Adrenal gland (tissue), 12 donors: ENCODE data around the gene IDH3G. TPM values are rescaled to one million over a fixed set of nuclear protein-coding genes. Genes with fewer than 3 reads are reported as not detected.
A peak's percentile ranks its signal among the peaks of the same experiment; 100 is the strongest.

Experiments
- DNase-seq, 7 donors: peaks; one replicate each; pipeline ENCODE4 v3.0.0-alpha.2; 2019 to 2020
- H3K27ac ChIP-seq, 5 donors: fragments of 200-600 bp; sonication (generic) in 4 of 5; 1 replicate in 3 of 5; 2 replicates in 2 of 5; pipeline versions ENCODE4 v1.5.1 to v1.8.0; 2016 to 2020; ENCODE audit warnings: mild to moderate bottlenecking in 1 of 5
- H3K27me3 ChIP-seq: fragments of 200-600 bp; 2 replicates; pipeline ENCODE4 v1.8.0; 2021
- H3K36me3 ChIP-seq, 2 donors: fragments of 200-600 bp; replicated peaks in 1 of 2; 1 replicate in 1 of 2; 2 replicates in 1 of 2; pipeline versions ENCODE4 v1.5.1 to v1.8.0; 2018 to 2022
- H3K4me1 ChIP-seq, 2 donors: fragments of 200-600 bp; replicated peaks in 1 of 2; 1 replicate in 1 of 2; 2 replicates in 1 of 2; pipeline versions ENCODE4 v1.5.1 to v1.8.0; 2018 to 2021
- H3K4me3 ChIP-seq, 4 donors: fragments of 200-600 bp; sonication (generic) in 3 of 4; one replicate each; pipeline ENCODE4 v1.5.1; 2016 to 2018
- H3K9me3 ChIP-seq, 3 donors: fragments of 200-600 bp; sonication (generic) in 1 of 3; replicated peaks in 1 of 3; 1 replicate in 2 of 3; 2 replicates in 1 of 3; pipeline versions ENCODE4 v1.5.1 to v1.8.0; 2016 to 2021
- POLR2A ChIP-seq, 2 donors: fragments of 450-650 bp; IDR thresholded peaks; one replicate each; pipeline ENCODE4 v1.6.1; 2017; ENCODE audit warnings: antibody characterized with exemption in 2 of 2, mild to moderate bottlenecking in 2 of 2, moderate library complexity in 1 of 2
- WGBS, 4 donors: extraction: QIAGEN DNeasy Blood & Tissue Kit in 2 of 4; methylation state at CpG; one replicate each; pipeline versions ENCODE4 v1.1.5 to v1.1.7; 2013 to 2017; 5-methylcytosine and 5-hydroxymethylcytosine counted together
- intact Hi-C, 2 donors: fragments of 100-400 bp; cut with DNase I; formaldehyde crosslinking; loops; one replicate each; pipeline versions ENCODE4 v1.14.1 to v1.15.0; 2022 to 2023
- polyA plus RNA-seq, 3 donors: library from polyadenylated mRNA; stranded (reverse); fragments of 200-250 nt in 2 of 3; fragments of 350-450 nt in 1 of 3; fragmentation: Illumina TruSeq in 1 of 3; extraction: RNeasy Lipid Tissue Mini Kit (QIAGEN cat#74804) in 1 of 3; gene quantifications; one replicate each; pipeline ENCODE4 v1.2.3, GENCODE V29; 2013 to 2014
- total RNA-seq, 9 donors: library from RNA; depleted of rRNA in 4 of 9; stranded (reverse); fragments of >200 nt in 4 of 9; fragments of 120-200 nt in 1 of 9; fragmentation: NEBNext Ultra II Directional in 1 of 9; extraction: Animal tissue kit (Norgen Biotek cat#: 25700) in 1 of 9; gene quantifications; one replicate each; pipeline versions ENCODE4 v1.1.0 to v1.2.4, GENCODE V29; 2013 to 2023
- TF ChIP-seq, protein P1 (sequence below), 6 experiments: fragments of 450-650 bp in 4 of 6; fragments of 200-600 bp in 2 of 6; sonication (generic) in 1 of 6; IDR thresholded peaks; 1 replicate in 5 of 6; 2 replicates in 1 of 6; pipeline versions ENCODE4 v1.5.1 to v1.8.0; 2016 to 2021; ENCODE audit warnings: antibody characterized with exemption in 6 of 6, mild to moderate bottlenecking in 2 of 6, moderate library complexity in 1 of 6
- donor health status: healthy with polysubstance abuse.
- donor health status: Bipolar disorder and iron deficiency.
- donor health status: DM: yes; HTN: yes; CAD: no.
- donor health status: DM: no; HTN: no; CAD: no.
- donor health status: DM: no; HTN: no; CAD: no.
- donor health status: DM: yes; HTN: yes; CAD: no.

IDH3G gene
- total and polyA plus RNA-seq, 12 donors, result 68.4 to 144 (median 85.2) TPM

DNA sequence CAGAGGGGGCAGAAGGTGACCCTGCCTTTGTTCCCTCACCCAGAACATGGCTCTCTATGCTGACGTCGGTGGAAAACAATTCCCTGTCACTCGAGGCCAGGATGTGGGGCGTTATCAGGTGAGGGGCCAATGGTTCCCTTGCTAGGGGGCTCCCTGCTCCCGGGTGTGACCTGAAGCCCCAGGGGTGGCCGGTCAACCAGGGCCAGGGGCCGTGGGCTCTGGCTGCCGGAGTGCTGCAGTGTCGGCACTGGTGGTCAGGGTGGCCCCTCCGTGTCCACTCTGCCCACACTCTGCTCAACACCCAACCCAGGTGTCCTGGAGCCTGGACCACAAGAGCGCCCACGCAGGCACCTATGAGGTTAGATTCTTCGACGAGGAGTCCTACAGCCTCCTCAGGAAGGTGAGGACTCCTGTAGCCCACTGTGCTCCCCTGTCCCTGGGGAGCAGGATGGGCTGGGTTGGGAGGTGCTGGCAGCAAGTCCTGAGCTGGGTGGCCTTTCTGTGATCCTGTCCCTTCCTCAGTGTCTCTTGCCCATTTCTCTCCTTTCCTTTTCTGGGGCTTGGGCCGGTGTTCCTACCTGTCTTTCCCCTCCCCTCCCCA, 3.3 kb upstream of the IDH3G start:
- Histone ChIP-seq H3K27ac (no peak overlapping the region), H3K4me3 (no peak overlapping the region), H3K36me3 (peaks cover 0 to 12% of the 10 kb centered on the region in 2 donors), H3K4me1 (peaks cover 5 to 16% of the 10 kb centered on the region in 2 donors), H3K27me3 (no peaks in the 10 kb centered on the region), H3K9me3 (no peaks in the 10 kb centered on the region)
- intact Hi-C loops, result no loop called here
- DNase-seq, result no peak
- 85 to 90% (median 88%) methylated on average over 8 to 15 of the region's 15 CpGs for WGBS, 4 donors
- no peak for TF ChIP-seq POLR2A (IDR thresholded peaks at IDR 0.05)
- TF ChIP-seq, protein P1, sequence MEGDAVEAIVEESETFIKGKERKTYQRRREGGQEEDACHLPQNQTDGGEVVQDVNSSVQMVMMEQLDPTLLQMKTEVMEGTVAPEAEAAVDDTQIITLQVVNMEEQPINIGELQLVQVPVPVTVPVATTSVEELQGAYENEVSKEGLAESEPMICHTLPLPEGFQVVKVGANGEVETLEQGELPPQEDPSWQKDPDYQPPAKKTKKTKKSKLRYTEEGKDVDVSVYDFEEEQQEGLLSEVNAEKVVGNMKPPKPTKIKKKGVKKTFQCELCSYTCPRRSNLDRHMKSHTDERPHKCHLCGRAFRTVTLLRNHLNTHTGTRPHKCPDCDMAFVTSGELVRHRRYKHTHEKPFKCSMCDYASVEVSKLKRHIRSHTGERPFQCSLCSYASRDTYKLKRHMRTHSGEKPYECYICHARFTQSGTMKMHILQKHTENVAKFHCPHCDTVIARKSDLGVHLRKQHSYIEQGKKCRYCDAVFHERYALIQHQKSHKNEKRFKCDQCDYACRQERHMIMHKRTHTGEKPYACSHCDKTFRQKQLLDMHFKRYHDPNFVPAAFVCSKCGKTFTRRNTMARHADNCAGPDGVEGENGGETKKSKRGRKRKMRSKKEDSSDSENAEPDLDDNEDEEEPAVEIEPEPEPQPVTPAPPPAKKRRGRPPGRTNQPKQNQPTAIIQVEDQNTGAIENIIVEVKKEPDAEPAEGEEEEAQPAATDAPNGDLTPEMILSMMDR (IDR thresholded peaks at IDR 0.05), result no peak

DNA sequence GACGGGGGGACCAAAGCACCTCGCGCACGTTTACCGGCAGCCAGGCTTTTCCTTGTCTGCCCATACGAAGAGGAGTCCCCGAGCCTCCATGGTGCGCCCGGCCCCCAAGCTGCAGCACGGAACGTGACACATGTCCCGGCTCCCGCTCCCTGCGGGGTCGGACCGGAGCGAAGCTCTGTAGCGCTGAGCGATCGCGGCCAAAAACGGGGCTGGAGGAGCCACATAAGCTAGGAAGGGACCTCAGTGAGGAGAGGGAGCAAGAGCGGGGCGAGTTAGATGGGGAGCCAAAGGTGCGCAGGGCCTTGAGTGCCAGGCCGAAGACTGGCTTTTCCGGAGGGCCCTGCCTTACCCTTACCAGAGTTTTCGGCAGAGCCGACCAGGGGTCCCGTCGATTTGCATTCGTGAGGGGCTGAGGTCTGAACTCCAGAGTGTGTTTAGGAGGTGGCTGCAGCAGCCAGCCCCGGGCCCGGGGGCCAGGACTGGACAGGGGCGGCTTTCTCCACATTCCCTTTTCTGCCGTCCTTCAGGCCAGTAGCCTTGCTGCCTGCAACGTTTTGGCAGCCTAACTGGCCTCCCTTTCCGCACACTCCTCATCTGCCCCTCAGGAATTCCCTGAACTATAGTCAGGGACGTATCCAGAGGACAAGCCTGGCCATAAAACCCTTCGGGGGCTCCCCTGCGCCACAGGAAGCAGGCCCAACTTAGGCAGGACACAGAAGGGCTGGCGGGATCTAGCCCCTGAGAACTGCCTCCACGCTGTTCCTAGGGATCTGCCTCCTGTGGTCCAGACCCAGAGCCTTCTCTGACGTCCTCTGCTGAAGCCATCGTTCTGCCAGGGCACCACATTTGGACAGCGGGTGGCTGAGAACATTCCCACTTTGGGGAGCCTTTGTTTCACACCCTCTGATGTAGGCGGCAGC, 982 bp upstream of the IDH3G start:
- intact Hi-C loops, result no loop called here
- WGBS, 4 donors, result 7 to 43% (median 23%) methylated on average over 4 to 46 of the region's 47 CpGs
- peak in 2 of 7 donors; percentile 28 to 43 for DNase-seq

DNA sequence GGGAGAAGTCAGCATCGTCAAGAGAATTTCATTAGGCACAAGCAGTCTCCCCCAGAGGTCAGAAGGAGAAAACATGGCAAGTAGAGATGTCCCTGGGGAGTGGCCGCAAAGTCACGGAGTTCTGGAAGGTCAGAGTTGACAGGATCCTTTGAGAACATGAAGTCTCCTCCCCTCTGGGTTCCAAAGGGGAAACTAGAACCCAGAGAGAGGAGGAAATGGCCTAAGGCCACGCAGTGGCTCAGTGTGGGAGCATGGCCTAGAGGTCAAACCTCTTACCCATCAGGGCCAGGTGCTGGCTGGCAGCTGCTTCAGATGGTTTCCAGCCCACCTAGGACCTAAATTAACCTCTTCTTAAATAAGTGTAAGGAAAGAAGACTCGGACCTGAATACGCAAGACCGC, 884 bp downstream of the IDH3G start:
- no peaks in the 10 kb centered on the region for H3K9me3 ChIP-seq
- H3K4me1 ChIP-seq, result peaks cover 5 to 18% of the 10 kb centered on the region in 2 donors
- no peaks in the 10 kb centered on the region for H3K27me3 ChIP-seq
- peaks cover 0 to 12% of the 10 kb centered on the region in 2 donors for H3K36me3 ChIP-seq
- peak overlapping the region in 3 of 4 donors; percentile 18 to 65 (median 32) for H3K4me3 ChIP-seq
- TF ChIP-seq, protein P1 (IDR thresholded peaks at IDR 0.05), result no peak
- TF ChIP-seq POLR2A (IDR thresholded peaks at IDR 0.05), result peak in 1 of 2 donors; percentile 11
- H3K27ac ChIP-seq, result peak overlapping the region; percentile 69 to 97 (median 94)
- WGBS, 4 donors, result 4 to 41% (median 35%) methylated on average over 7 of the region's 7 CpGs; no CpG with 5 or more reads in 1 of the 4 donors
- intact Hi-C loops, result no loop called here
- DNase-seq, result peak in 1 of 7 donors; percentile 25

More for the DNA sequence above, 982 bp upstream of the IDH3G start:
- TF ChIP-seq POLR2A (IDR thresholded peaks at IDR 0.05), result no peak
- TF ChIP-seq, protein P1 (IDR thresholded peaks at IDR 0.05), result no peak
- Histone ChIP-seq H3K4me3 (peak overlapping the region in 2 of 4 donors; percentile 46 to 65), H3K27ac (peak overlapping the region; percentile 30 to 97 (median 94)), H3K4me1 (peaks cover 5 to 18% of the 10 kb centered on the region in 2 donors), H3K27me3 (no peaks in the 10 kb centered on the region), H3K9me3 (no peaks in the 10 kb centered on the region), H3K36me3 (peaks cover 0 to 12% of the 10 kb centered on the region in 2 donors)

DNA sequence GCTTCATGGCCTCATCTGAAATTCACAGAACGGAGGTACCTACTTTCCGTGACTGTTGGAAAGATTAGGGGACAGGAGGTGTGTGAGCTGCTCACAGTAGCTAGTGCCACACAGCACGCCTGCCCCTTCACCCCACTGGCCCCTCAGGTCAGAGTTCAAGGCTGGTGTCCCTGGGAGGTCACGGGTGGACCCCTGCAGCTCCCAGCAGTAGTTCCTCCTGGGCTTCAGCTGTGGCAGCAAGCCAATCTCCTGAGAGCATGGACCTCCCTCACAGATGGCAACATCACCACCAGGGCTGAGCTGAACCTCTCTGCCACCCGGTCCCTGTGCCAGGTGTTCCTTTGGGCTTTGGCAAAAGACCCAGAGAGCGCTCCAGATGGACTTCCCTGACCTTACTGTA, 1.8 kb downstream of the IDH3G start:
- Histone ChIP-seq H3K27me3 (no peaks in the 10 kb centered on the region), H3K4me3 (no peak overlapping the region), H3K9me3 (no peaks in the 10 kb centered on the region), H3K36me3 (peaks cover 0 to 14% of the 10 kb centered on the region in 2 donors), H3K4me1 (peaks cover 5 to 18% of the 10 kb centered on the region in 2 donors), H3K27ac (peak overlapping the region in 1 of 5 donors; percentile 94)
- TF ChIP-seq POLR2A (IDR thresholded peaks at IDR 0.05), result no peak
- TF ChIP-seq, protein P1 (IDR thresholded peaks at IDR 0.05), result no peak
- 86 to 94% (median 89%) methylated on average over 2 to 6 of the region's 6 CpGs for WGBS, 4 donors
- intact Hi-C loops, result no loop called here
- no peak for DNase-seq
